BLaER1 (cell line): ENCODE data around the gene BEST1.
"Not testable (repeated sequence)": the region's sequence is repeated elsewhere in the genome, so short reads cannot be mapped to it uniquely, and the experiment has no call there.

ENCODE experiments used
- H3K27ac ChIP-seq: shearing (Covaris generic); formaldehyde crosslinking; 2 replicates; pipeline ENCODE4 v1.8.1; 2022
- H3K27me3 ChIP-seq: shearing (Covaris generic); formaldehyde crosslinking; 2 replicates; pipeline ENCODE4 v1.8.1; 2022
- H3K36me3 ChIP-seq: shearing (Covaris generic); formaldehyde crosslinking; 2 replicates; pipeline ENCODE4 v1.8.1; 2022
- H3K4me1 ChIP-seq: shearing (Covaris generic); formaldehyde crosslinking; 2 replicates; pipeline ENCODE4 v1.8.1; 2022
- H3K4me2 ChIP-seq: shearing (Covaris generic); formaldehyde crosslinking; 2 replicates; pipeline ENCODE4 v1.8.1; 2022
- H3K4me3 ChIP-seq: shearing (Covaris generic); formaldehyde crosslinking; 2 replicates; pipeline ENCODE4 v1.8.1; 2022
- H3K9ac ChIP-seq: shearing (Covaris generic); formaldehyde crosslinking; 2 replicates; pipeline ENCODE4 v1.8.1; 2022
- H3K9me3 ChIP-seq: shearing (Covaris generic); formaldehyde crosslinking; 2 replicates; pipeline ENCODE4 v1.8.1; 2022
- H4K20me1 ChIP-seq: shearing (Covaris generic); formaldehyde crosslinking; 2 replicates; pipeline ENCODE4 v1.8.1; 2022
- Cebpa-rat ChIP-seq: shearing (Covaris generic); IDR thresholded peaks from 2 replicates; pipeline ENCODE4 v1.8.1; 2022

BEST1 gene

DNA sequence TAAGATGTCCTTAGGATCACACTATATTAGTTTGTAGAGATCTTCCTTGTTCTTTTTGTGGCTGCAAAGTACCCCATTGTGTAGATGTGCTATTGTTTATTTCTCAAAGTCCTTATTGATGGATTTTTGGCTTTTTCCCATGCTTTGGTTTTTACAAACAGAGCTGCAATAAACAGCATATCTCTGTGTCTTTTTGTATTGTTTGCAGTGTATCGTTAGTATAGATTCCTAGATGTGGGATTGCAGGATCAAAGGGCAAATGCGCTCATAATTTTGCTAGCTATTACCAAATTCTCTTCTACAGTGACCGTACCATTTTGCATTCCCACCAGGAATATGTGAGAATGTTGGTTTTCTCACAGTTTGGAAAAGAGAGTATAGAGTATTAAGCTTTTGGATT is 44.8 kb downstream of the BEST1 start:
- Histone ChIP-seq H3K4me2 (no peak overlapping the region), H3K4me1 (no peaks in the 10 kb centered on the region), H3K9me3 (peaks cover 22% of the 10 kb centered on the region), H3K36me3 (no peaks in the 10 kb centered on the region), H3K4me3 (no peak overlapping the region), H3K27me3 (no peaks in the 10 kb centered on the region), H4K20me1 (no peaks in the 10 kb centered on the region), H3K9ac (no peak overlapping the region), H3K27ac (no peak overlapping the region)
- TF ChIP-seq Cebpa-rat = no peak

GRCh38 chr11:61996933-61997332 is 46.8 kb downstream of the BEST1 start:
- Histone ChIP-seq H3K27me3 (no peaks in the 10 kb centered on the region), H3K4me2 (no peak overlapping the region), H3K4me1 (no peaks in the 10 kb centered on the region), H3K4me3 (no peak overlapping the region), H4K20me1 (no peaks in the 10 kb centered on the region), H3K9me3 (peaks cover 22% of the 10 kb centered on the region), H3K9ac (no peak overlapping the region), H3K36me3 (no peaks in the 10 kb centered on the region), H3K27ac (no peak overlapping the region)
- no peak for TF ChIP-seq Cebpa-rat

- peaks cover 22% of the 10 kb centered on the region for H3K9me3 ChIP-seq
- no peaks in the 10 kb centered on the region for H4K20me1 ChIP-seq
- no peak overlapping the region for H3K27ac ChIP-seq
- no peak overlapping the region for H3K4me2 ChIP-seq
- peaks cover 3% of the 10 kb centered on the region for H3K4me1 ChIP-seq
- no peak for TF ChIP-seq Cebpa-rat
- H3K4me3 ChIP-seq = no peak overlapping the region
- H3K27me3 ChIP-seq = no peaks in the 10 kb centered on the region
- no peak overlapping the region for H3K9ac ChIP-seq
- no peaks in the 10 kb centered on the region for H3K36me3 ChIP-seq
These were observed 49.2 kb downstream of the BEST1 start for GRCh38 chr11:61999141-61999975.

DNA sequence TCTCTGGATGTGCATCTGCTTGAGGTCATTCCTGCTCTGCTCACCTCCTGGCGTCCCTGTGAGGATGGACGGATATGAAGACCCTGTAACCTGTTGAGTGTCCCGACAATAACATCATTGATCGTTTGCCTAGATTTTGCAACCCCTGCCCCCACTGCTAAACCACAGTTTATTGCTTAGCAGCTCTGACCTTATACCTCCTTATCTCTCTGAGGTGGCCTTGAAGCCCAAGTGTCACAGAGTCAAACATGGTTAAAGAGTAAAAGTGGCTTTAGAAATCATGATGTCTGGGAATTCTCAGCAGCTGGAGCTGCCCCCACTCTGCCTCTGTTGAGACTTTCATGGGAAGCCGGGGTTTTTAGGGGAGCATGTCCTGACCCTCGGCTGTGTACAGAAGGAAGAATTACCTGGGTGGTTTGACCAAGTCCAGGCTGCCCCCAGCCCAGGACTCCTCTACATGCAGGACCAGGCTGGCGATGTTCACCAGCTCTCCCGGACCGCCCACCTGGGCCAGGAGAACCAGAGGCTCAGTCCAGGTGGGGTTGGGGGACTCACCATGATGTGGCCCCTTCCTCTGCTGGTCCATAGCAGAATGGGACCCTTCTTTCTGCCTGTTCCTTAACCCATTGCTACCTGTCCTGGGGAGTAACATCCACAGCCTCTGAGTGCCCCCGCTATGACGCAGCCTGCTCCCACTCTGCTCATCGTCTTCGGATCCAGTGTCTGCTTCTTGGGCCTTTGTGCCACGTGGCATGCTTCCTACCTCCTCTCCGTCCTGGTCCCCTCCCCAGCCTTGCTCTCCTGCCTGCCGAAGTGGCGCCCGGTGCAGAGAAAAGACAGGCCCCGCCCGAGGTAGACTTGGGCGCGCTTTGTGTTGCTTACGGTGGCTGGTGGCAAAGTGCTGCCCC is 50.6 kb downstream of the BEST1 start:
- H3K9ac ChIP-seq = no peak overlapping the region
- peaks cover 22% of the 10 kb centered on the region for H3K9me3 ChIP-seq
- no peak overlapping the region for H3K27ac ChIP-seq
- no peaks in the 10 kb centered on the region for H4K20me1 ChIP-seq
- TF ChIP-seq Cebpa-rat = no peak
- H3K36me3 ChIP-seq = no peaks in the 10 kb centered on the region
- peaks cover 17% of the 10 kb centered on the region for H3K4me1 ChIP-seq
- H3K4me2 ChIP-seq = no peak overlapping the region
- no peak overlapping the region for H3K4me3 ChIP-seq
- no peaks in the 10 kb centered on the region for H3K27me3 ChIP-seq

GRCh38 chr11:62001450-62002191 is 51.5 kb downstream of the BEST1 start:
- Histone ChIP-seq H3K27me3 (no peaks in the 10 kb centered on the region), H3K36me3 (no peaks in the 10 kb centered on the region), H3K4me3 (no peak overlapping the region), H4K20me1 (no peaks in the 10 kb centered on the region), H3K27ac (no peak overlapping the region), H3K9ac (no peak overlapping the region), H3K4me2 (no peak overlapping the region), H3K4me1 (peaks cover 21% of the 10 kb centered on the region), H3K9me3 (peaks cover 22% of the 10 kb centered on the region)
- TF ChIP-seq Cebpa-rat = no peak

DNA sequence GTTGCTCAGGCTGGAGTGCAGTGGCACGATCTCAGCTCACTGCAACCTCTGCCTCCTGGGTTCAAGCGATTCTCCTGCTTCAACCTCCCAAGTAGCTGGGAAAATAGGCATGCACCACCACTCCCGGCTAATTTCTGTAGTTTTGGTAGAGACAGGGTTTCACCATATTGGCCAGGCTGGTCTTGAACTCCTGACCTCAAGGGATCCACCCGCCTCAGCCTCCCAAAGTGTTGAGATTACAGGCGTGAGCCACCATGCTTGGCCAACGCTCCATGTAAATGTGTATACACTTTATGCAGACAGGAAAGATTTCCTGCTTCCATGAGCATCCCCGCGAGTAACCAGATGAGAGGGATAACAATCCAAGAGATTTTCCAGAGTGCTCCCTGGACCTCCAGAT is 52.1 kb downstream of the BEST1 start:
- not testable (repeated sequence) for H4K20me1 ChIP-seq, H3K27me3 ChIP-seq, H3K9ac ChIP-seq, H3K27ac ChIP-seq, H3K4me3 ChIP-seq, H3K4me2 ChIP-seq, H3K36me3 ChIP-seq
- Histone ChIP-seq H3K9me3 (peaks cover 22% of the 10 kb centered on the region), H3K4me1 (peaks cover 21% of the 10 kb centered on the region)

DNA sequence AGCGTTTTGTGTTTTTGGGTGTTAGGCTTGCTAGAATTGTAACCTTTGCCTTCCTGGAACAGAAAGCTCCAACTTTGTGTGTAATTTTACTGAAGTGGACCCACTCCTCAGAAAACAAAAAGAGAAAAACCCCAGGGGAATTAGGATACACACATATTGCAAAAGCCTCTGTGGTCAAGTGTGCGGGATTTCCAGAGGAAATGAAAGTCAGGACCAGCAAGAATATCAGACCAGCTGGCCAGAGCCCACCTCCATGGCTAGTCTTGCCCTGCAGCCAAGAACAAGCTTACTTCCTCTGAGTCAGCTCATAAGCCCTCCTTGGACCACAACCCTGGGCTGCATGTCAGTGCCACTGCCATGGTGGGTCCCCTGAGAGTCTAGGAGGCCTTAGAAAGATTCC is 54.3 kb downstream of the BEST1 start:
- TF ChIP-seq Cebpa-rat = no peak
- H3K4me1 ChIP-seq = peaks cover 21% of the 10 kb centered on the region
- peak overlapping the region; percentile 65; the same call in 1 of the 2 replicates for H3K27ac ChIP-seq
- H3K9ac ChIP-seq = no peak overlapping the region
- peak overlapping the region; percentile 77 for H3K4me2 ChIP-seq
- H3K27me3 ChIP-seq = no peaks in the 10 kb centered on the region
- no peaks in the 10 kb centered on the region for H3K36me3 ChIP-seq
- no peaks in the 10 kb centered on the region for H4K20me1 ChIP-seq
- H3K4me3 ChIP-seq = no peak overlapping the region
- H3K9me3 ChIP-seq = peaks cover 6% of the 10 kb centered on the region

GRCh38 chr11:62008193-62008592 is 58.0 kb downstream of the BEST1 start:
- H3K4me1 ChIP-seq = peaks cover 28% of the 10 kb centered on the region
- no peak overlapping the region for H3K4me2 ChIP-seq
- no peak for TF ChIP-seq Cebpa-rat
- H3K27ac ChIP-seq = no peak overlapping the region
- H3K9me3 ChIP-seq = no peaks in the 10 kb centered on the region
- no peaks in the 10 kb centered on the region for H3K27me3 ChIP-seq
- no peaks in the 10 kb centered on the region for H4K20me1 ChIP-seq
- no peaks in the 10 kb centered on the region for H3K36me3 ChIP-seq
- no peak overlapping the region for H3K4me3 ChIP-seq
- H3K9ac ChIP-seq = no peak overlapping the region

- no peak for TF ChIP-seq Cebpa-rat
These were observed 60.9 kb downstream of the BEST1 start for GRCh38 chr11:62010935-62011528.

More at GRCh38 chr11:62010935-62011528, 60.9 kb downstream of the BEST1 start:
- no peaks in the 10 kb centered on the region for H3K9me3 ChIP-seq
- no peaks in the 10 kb centered on the region for H3K27me3 ChIP-seq
- peaks cover 19% of the 10 kb centered on the region for H3K4me1 ChIP-seq
- H3K4me2 ChIP-seq = no peak overlapping the region
- H3K9ac ChIP-seq = no peak overlapping the region
- no peak overlapping the region for H3K27ac ChIP-seq
- no peak overlapping the region for H3K4me3 ChIP-seq
- no peaks in the 10 kb centered on the region for H4K20me1 ChIP-seq
- H3K36me3 ChIP-seq = no peaks in the 10 kb centered on the region
